OCI-LY1 (cell line): ENCODE data around the gene SLFN12.

Experiments used
- H2AFZ ChIP-seq: fragments of 200-600 bp; sonication (generic), shearing (Covaris generic); 2 replicates; pipeline ENCODE4 v1.6.0; 2014; ENCODE audit warnings: antibody characterized with exemption, mild to moderate bottlenecking, low read length
- H3F3A ChIP-seq: fragments of 200-600 bp; sonication (generic), shearing (Covaris generic); 2 replicates; pipeline ENCODE4 v1.6.0; 2014; ENCODE audit warnings: mild to moderate bottlenecking, antibody characterized with exemption, low read length, moderate library complexity; ENCODE audit not compliant: insufficient read depth
- H3K27ac ChIP-seq: fragments of 200-600 bp; sonication (generic); 2 replicates; pipeline ENCODE4 v1.5.1; 2014; ENCODE audit warnings: low read length, mixed run types, mild to moderate bottlenecking, low read depth; ENCODE audit not compliant: poor library complexity, severe bottlenecking
- H3K27me3 ChIP-seq: fragments of 200-600 bp; sonication (generic); 2 replicates; pipeline ENCODE4 v1.6.0; 2014; ENCODE audit warnings: antibody characterized with exemption, mild to moderate bottlenecking, low read length, moderate library complexity; ENCODE audit not compliant: insufficient read depth
- H3K36me3 ChIP-seq: fragments of 200-600 bp; sonication (generic); 2 replicates; pipeline ENCODE4 v1.6.1; 2014; ENCODE audit warnings: mild to moderate bottlenecking, antibody characterized with exemption, low read length, moderate library complexity, mixed read lengths; ENCODE audit not compliant: insufficient read depth
- H3K4me1 ChIP-seq: fragments of 200-600 bp; sonication (generic); 2 replicates; pipeline ENCODE4 v1.5.1; 2014; ENCODE audit warnings: mild to moderate bottlenecking, low read length, moderate library complexity; ENCODE audit not compliant: insufficient read depth, severe bottlenecking
- H3K4me2 ChIP-seq: fragments of 200-600 bp; sonication (generic), shearing (Covaris generic); 2 replicates; pipeline ENCODE4 v1.6.1; 2014; ENCODE audit warnings: low read length
- H3K4me3 ChIP-seq: fragments of 200-600 bp; sonication (generic); 2 replicates; pipeline ENCODE4 v1.5.1; 2014; ENCODE audit warnings: low read length, low read depth, mild to moderate bottlenecking, mixed read lengths; ENCODE audit not compliant: poor library complexity, severe bottlenecking
- H3K79me2 ChIP-seq: fragments of 200-600 bp; shearing (Covaris generic); 2 replicates; pipeline ENCODE4 v1.6.1; 2016; ENCODE audit warnings: mixed run types, low read length, mixed read lengths; ENCODE audit not compliant: insufficient read depth
- H3K9ac ChIP-seq: fragments of 200-600 bp; sonication (generic), shearing (Covaris generic); 2 replicates; pipeline ENCODE4 v1.6.1; 2014; ENCODE audit warnings: mild to moderate bottlenecking, low read length, mixed read lengths
- H3K9me2 ChIP-seq: fragments of 200-600 bp; sonication (generic), shearing (Covaris generic); 2 replicates; pipeline ENCODE4 v1.6.1; 2014; ENCODE audit warnings: low read depth, mild to moderate bottlenecking, low read length, mixed read lengths
- H3K9me3 ChIP-seq: fragments of 200-600 bp; shearing (Covaris generic); 2 replicates; pipeline ENCODE4 v1.6.1; 2014; ENCODE audit warnings: low read length, mixed read lengths
- H4K20me1 ChIP-seq: fragments of 200-600 bp; sonication (generic), shearing (Covaris generic); 2 replicates; pipeline ENCODE4 v1.6.0; 2016; ENCODE audit warnings: mild to moderate bottlenecking, low read length; ENCODE audit not compliant: insufficient read depth
- EZH2 ChIP-seq: fragments of 200-600 bp; sonication (generic), shearing (Covaris generic); IDR thresholded peaks from 2 replicates; pipeline ENCODE4 v1.8.0; 2017; ENCODE audit warnings: borderline replicate concordance, mixed run types, mild to moderate bottlenecking, antibody characterized with exemption, low read length, moderate library complexity, mixed read lengths
- TF ChIP-seq, protein P1 (sequence below): fragments of 200-600 bp; sonication (generic), shearing (Covaris generic); IDR thresholded peaks from 2 replicates; pipeline ENCODE4 v1.5.1; 2017; ENCODE audit warnings: mild to moderate bottlenecking, antibody characterized with exemption, low read length, moderate library complexity, mixed read lengths

Gene SLFN12

DNA sequence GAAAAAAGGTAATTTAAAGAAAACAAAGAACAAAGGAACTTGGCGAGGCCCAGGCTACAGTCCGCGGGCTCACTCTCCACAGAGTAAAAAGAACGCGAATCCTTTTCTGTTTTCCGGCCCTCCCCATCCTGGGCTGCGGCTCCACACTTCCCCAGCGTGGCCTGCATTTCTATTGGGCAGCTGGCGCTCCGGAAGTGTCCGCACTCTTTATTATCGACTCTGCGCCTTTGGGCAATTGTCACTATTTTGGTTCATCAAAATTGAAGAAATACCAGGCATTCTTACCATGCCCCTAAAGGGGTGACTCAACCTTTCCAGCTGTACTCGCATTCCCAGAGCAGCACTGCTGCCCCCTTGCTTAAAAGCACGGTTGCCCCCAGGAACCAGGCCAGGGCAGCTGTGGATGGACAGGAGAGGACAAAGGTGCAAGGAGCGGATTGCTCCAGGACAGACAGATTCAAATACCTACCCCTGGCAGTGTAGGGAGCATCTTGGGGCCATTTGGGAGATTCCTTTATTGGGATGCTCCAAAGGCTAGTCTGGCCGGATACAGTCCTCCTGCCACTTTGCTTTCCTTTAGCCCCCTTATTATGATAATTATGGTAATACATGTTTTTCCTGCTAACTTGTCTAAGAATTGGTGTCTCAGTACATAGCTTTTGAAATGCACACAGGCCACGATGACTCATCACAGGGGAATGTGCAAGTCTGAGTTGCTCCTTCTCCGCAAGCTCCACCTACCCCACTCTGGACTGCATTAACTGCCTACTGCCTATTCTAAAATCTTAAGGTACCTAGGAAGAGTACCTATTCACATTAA, 985 bp upstream of the SLFN12 start:
- H3K4me1 ChIP-seq = no peaks in the 10 kb centered on the region
- H3K9me2 ChIP-seq = no peaks in the 10 kb centered on the region
- no peak overlapping the region for H3K4me2 ChIP-seq
- no peak overlapping the region for H3K9ac ChIP-seq
- no peak overlapping the region for H3K27ac ChIP-seq
- no peak overlapping the region for H3K4me3 ChIP-seq
- H3K27me3 ChIP-seq = peaks cover 7% of the 10 kb centered on the region; the same call in 1 of the 2 replicates
- H3K36me3 ChIP-seq = no peaks in the 10 kb centered on the region
- no peaks in the 10 kb centered on the region for H3F3A ChIP-seq
- no peak for TF ChIP-seq EZH2
- TF ChIP-seq, protein P1, sequence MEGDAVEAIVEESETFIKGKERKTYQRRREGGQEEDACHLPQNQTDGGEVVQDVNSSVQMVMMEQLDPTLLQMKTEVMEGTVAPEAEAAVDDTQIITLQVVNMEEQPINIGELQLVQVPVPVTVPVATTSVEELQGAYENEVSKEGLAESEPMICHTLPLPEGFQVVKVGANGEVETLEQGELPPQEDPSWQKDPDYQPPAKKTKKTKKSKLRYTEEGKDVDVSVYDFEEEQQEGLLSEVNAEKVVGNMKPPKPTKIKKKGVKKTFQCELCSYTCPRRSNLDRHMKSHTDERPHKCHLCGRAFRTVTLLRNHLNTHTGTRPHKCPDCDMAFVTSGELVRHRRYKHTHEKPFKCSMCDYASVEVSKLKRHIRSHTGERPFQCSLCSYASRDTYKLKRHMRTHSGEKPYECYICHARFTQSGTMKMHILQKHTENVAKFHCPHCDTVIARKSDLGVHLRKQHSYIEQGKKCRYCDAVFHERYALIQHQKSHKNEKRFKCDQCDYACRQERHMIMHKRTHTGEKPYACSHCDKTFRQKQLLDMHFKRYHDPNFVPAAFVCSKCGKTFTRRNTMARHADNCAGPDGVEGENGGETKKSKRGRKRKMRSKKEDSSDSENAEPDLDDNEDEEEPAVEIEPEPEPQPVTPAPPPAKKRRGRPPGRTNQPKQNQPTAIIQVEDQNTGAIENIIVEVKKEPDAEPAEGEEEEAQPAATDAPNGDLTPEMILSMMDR = no peak
- no peaks in the 10 kb centered on the region for H3K9me3 ChIP-seq
- H4K20me1 ChIP-seq = no peaks in the 10 kb centered on the region
- no peaks in the 10 kb centered on the region for H3K79me2 ChIP-seq
- H2AFZ ChIP-seq = no peak overlapping the region

DNA sequence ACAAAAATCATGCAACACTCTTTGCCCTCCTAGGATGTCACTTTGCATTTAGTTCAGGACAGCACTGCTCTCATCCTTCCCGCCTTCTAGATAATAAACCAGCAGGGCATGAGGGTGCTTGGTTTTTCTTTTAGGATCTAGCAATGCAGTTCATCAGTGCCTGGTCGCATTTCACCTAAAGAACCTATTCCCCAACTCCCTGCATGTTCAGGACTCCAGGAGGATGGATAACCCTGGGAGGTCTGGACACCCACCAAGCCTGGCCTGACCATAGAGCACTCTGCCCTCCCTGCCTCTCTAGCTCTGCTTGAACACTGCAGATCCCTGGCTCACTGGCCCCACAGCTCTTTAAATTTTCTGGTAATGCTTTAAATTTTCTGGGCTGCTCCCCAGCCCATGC, 2.6 kb downstream of the SLFN12 start:
- H3K27me3 ChIP-seq = peaks cover 7% of the 10 kb centered on the region; the same call in 1 of the 2 replicates
- no peaks in the 10 kb centered on the region for H3K4me1 ChIP-seq
- TF ChIP-seq, protein P1 = no peak
- TF ChIP-seq EZH2 = no peak
- H3K4me2 ChIP-seq = no peak overlapping the region
- no peaks in the 10 kb centered on the region for H3F3A ChIP-seq
- no peaks in the 10 kb centered on the region for H3K36me3 ChIP-seq
- no peak overlapping the region for H2AFZ ChIP-seq
- H3K9me2 ChIP-seq = no peaks in the 10 kb centered on the region
- H3K9ac ChIP-seq = no peak overlapping the region
- no peaks in the 10 kb centered on the region for H4K20me1 ChIP-seq
- H3K79me2 ChIP-seq = no peaks in the 10 kb centered on the region
- no peak overlapping the region for H3K27ac ChIP-seq
- H3K4me3 ChIP-seq = no peak overlapping the region
- H3K9me3 ChIP-seq = no peaks in the 10 kb centered on the region

DNA sequence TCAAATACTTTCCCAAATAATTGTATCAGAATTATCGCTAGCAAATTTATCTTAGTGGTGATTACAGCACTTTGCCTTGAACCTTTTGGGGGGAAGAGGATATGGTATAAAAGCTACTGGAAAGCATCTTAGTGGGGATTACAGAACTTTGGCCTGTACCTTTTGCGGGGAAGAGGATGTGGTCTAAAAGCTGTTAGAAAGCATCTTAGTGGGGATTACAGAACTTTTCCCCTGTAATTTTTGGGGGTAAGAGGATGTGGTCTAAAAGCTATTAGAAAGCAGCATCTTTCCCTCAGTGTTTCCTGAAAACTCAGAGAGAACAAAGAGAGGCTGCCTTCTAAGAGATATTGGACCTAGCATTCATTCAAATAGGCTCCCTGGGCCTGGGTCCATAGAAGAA, 4.1 kb downstream of the SLFN12 start:
- no peak overlapping the region for H3K4me3 ChIP-seq
- no peaks in the 10 kb centered on the region for H3K79me2 ChIP-seq
- peaks cover 7% of the 10 kb centered on the region; the same call in 1 of the 2 replicates for H3K27me3 ChIP-seq
- H3K4me2 ChIP-seq = no peak overlapping the region
- no peak overlapping the region for H3K9ac ChIP-seq
- no peak overlapping the region for H2AFZ ChIP-seq
- H4K20me1 ChIP-seq = no peaks in the 10 kb centered on the region
- TF ChIP-seq, protein P1 = no peak
- no peak for TF ChIP-seq EZH2
- H3F3A ChIP-seq = no peaks in the 10 kb centered on the region
- no peaks in the 10 kb centered on the region for H3K9me3 ChIP-seq
- no peak overlapping the region for H3K27ac ChIP-seq
- no peaks in the 10 kb centered on the region for H3K9me2 ChIP-seq
- H3K36me3 ChIP-seq = no peaks in the 10 kb centered on the region
- H3K4me1 ChIP-seq = no peaks in the 10 kb centered on the region
